ENCODE results near the gene KATNAL1.

KATNAL1 gene

DNA sequence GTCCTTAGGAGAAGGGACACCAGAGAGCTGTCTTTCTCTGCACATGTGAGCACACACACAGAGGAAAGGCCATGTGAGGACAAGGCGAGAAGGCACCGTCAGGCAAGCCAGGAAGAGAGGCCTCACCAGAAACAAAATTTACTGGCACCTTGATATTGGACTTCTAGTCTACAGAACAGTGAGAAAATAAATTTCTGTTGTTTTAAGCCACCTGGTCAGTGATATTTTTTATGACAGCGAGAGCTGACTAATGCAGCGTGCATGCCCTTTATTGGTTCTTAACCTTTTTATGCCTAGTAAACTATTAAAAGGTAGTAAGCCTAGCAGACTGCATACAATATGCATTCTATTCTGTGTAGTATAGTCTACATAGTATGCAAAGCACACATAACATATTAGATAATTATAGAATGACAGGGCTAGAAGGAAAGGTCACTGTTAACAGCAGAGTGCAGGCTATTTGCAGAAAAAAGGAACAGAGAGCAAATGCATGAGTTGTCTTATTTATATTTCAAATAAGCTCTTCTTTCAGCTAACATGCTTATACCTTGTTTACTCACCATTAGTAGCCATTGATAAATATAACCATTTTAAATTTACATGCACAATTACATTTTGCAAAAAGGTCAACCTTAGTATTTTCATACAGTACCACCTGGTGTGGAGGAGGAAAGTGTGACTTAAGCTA, 25.2 kb upstream of the KATNAL1 start:
- no peak for DNase-seq (ENCODE audit: low read depth)

DNA sequence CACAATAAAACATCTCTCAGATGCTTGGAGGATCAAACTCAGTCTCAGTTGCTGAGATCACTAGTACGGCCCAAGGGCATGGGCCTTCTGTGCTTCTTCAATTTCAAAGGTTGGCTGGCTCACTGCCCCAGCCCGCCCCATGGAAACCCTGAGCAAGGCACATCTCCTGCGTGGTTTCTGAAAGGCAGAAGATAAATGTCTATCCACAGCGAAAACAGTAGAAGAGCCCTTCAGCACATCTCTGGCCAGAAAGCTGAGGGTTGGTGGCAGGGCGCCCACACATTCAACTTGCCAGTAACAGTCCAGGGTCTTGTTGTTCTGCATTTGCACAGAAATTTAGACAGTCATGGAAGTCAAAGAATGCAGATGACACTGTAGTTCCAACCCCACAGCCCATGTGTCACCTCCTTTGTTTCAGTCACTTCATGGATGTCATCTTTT, 24.0 kb upstream of the KATNAL1 start:
- no peak for DNase-seq (ENCODE audit: low read depth)

DNA sequence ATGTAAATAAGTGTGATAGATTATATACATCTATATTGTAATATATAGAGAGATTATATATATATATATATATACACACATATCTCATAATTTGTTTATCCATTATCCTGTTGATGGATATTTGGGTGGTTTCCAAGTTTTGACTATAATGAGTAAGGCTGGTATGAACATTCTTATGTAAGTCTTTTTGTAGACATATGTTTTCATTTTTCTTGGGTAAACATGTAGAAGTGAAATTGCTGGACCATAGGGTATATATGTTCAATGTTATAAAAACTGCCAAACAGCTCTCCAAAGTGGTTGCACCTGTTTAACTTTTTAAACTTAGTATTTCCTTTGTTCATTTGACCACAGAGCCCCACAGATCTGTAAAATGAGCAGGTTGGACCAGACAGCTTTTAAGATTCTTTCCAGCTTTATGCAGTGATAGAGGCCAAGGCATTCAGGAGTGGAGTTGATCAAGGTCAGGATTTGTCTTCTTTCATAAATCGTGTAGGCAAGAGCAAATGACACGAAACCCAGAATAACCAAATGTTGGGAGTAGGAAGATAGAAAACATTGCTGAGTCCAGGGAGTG, 21.7 kb upstream of the KATNAL1 start:
- no peak for DNase-seq (ENCODE audit: low read depth)

DNA sequence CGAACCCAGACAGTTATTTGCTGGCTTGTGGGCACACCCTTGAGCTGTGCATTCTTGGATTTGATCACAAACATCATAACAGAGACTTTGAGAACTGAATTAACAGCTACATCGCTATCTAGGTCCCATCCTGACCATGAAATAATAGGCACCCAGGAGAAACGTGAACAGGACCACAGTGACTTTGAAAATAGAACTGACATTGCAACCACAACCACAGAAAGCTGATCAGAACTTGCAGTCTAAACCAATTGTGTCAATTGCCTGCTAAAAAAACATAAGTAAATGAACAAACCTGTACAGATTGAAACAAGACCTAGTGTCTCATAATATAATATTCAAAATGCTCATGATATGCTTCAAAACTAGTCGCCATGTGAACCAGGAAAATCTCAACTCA, 18.3 kb upstream of the KATNAL1 start:
- DNase-seq (ENCODE audit: low read depth), result no peak

DNA sequence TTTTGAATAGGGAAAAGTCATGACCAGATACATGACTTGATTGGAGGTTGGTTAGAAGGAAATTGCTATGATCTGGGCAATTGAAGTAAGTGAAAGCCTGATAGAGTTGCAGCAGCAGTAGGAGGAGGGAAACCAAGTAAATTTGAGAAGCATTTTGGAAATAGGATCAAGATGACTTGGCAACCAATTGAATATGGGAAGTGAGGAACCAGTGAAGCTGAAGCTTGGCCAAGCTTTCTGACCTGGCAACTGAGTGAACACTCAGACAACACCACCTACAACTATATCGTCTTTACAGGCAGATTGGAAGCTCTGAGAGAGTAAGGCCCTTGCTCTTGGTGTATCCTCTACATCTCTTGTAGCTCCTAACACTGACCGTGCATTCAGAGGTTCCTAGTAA, 16.2 kb upstream of the KATNAL1 start:
- DNase-seq (ENCODE audit: low read depth), result no peak

DNA sequence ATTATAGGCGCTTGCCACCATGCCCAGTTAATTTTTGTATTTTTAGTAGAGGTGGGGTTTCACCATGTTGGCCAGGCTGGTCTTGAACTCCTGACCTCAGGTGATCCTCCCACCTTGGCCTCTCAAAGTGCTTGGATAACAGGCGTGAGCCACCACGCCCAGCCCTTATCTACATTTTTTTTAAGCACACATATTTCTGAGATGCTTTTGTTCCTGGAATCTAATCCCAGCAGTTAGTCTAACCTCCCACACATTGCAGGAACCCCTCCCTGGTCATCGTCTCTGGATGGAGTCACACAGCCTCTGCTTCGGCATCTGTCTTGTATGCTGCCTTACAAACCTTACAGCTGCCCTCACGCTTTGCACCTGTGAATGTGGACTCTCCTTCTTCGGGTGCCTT, 15.1 kb upstream of the KATNAL1 start:
- DNase-seq (ENCODE audit: low read depth), result no peak

DNA sequence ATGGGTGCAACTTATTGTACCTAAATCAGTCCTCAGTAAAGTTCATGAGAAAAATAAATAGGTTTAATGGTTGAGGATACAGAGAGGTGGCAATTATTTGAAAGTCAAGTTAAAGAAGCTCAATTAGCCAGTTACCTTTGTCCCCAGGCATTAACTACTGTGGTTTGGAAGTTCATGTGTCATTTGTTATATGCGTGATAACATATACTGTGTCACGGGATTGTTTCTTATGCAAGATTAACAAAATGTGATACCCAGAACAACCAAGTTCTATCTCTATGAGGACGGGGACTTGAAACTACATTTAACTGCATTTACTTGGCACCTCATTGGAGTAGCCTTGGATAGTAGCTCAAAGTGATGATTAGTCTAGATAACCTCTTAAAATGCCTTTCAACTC, 13.9 kb upstream of the KATNAL1 start:
- DNase-seq (ENCODE audit: low read depth), result no peak

DNA sequence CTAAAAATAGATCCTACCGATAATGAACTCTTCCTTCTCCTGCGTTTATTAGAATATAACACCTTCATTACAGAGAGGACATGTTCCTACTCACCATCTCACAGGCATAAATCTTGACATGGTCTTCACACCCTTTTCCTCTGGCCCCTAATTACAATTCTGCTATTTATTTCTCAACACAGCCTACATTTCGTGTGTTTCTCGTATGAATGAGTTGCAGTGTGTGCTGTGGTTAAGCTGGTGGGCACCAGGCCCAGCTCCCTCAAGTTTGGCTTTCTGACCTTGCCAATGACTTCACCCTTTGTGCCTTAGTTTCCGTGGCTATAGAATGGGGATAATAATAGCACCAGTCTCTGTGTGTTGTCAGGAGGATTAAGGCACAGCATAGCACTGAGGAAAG, 12.3 kb upstream of the KATNAL1 start:
- no peak for DNase-seq (ENCODE audit: low read depth)

DNA sequence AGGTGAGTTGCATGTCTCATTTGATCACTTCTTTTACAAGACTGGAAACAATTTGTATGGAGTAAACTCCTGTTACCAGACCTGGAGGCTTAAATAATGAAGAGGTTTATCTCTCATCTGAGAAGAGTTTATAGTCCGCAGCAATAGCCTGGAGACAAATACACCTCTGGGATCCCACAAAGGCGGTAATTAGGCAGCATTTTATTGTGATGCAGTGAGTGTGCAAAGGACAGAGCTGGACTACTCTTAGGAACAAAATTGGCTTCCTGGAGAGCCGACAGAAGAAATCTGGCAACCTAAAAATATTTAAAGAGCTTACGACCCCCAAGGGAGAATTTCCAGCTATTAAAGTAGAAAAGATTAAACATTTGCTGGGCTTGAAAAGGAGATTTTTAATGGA, 11.8 kb upstream of the KATNAL1 start:
- no peak for DNase-seq (ENCODE audit: low read depth)

DNA sequence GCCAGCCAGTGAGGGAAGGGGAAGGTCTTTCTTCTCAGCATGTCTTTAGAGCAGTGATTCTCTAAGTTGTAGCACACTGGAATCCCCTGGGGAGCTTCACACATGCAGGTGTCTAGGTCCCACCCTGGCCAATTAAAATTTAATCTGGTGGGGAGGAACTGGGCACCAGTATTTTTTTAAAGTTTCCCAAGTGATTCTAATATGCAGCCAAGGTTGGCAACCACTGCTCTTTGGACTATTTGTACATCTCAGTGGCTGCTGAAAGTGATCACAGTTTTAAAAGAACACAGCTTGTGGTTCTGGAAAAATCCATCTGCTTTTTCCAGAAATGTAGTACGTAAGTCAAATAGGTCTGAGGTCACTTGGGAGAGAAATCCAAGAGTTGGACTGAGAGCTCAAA, 10.7 kb upstream of the KATNAL1 start:
- no peak for DNase-seq (ENCODE audit: low read depth)

DNA sequence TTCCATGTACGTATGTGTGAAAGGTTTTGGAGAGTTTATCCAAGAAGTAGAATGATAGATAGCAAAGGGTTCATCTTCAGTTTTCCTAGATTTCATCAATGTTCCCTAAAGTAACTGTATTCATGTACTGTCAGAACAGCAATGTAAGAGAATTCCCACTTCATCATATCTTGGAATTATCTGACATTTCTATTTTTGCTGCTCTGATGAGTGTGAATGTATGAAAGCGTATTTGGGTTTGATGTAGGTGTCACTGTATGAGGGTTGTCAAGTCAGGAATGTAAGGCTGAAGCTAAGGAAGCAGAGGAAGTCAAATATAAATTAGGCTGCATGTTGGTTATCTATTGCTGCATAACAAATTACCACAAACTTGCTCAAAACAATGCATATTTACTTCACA, 7.2 kb upstream of the KATNAL1 start:
- DNase-seq (ENCODE audit: low read depth), result no peak

DNA sequence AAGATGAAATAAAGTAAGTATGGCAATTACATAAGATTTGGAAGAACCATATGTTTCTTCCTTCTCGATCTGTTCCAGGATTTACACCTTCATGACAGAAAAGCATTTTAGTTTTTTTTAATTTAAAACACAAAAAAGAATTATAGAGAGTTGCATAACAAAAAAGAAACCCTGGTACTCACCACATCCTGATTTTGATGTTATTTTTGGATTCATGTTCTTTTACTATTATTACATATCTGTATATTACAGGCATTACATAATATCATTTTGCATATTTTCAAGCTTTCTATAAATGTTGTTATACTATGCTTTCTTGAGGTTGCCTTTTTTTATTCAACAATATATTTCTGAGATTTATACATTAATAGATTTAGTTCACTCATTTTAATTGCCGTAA, 6.7 kb upstream of the KATNAL1 start:
- no peak for DNase-seq (ENCODE audit: low read depth)

DNA sequence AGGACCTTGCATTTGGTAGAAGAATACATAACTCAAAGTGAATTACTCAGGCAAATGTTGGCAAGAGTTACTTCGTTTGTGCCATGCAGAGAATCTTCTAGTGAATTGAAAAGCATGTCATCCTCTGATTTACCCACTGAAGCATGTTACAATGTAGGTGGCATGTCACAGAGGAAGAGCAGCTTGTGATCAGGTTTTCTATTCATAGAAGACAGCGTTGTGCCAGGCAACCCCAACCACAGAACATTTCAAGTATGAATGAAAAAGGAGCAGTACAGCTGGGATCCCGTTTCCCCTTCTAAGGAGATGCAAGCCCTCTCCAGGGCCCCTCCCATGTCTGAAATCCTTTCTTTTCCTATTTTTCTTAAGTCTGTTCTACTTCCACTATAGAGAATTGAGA, 6.0 kb upstream of the KATNAL1 start:
- DNase-seq (ENCODE audit: low read depth), result no peak

DNA sequence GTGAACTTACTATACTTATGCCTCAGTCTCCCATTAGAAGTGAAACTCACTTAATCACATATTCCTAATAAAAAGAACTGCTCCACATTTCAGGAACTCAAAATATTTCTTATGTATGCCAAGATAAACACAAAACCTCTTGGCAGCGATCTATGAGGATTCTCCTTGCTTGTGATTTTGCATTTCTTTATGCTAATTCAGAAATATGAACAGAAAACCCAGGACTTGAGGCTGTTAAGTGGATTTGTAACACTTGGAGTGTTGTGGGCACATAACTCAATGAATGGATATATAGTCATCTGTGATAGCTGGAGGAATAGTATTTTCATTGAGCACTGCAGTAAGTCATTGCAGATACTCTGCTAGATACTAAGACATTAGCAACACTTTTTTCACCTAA, 5.6 kb upstream of the KATNAL1 start:
- DNase-seq (ENCODE audit: low read depth), result no peak

DNA sequence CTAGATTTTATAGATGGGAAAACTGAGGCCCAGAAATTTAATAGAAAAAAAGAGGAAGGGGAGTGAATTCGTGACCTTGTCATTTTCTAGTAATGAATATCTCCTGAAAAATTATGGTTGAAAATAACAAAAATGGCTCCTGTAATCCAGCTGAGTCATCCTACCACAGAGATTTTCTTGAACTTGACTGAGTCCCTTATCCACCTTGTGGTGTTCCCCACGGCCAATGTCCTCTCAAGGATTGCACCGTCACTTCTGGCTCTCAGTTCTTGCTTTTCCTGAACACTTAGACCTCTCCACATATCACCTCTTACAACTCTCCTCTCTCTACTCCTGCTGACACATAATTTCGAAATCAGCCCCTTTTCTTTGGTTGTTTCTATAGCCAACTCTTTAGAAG, 1.2 kb upstream of the KATNAL1 start:
- no peak for DNase-seq (ENCODE audit: low read depth)

DNA sequence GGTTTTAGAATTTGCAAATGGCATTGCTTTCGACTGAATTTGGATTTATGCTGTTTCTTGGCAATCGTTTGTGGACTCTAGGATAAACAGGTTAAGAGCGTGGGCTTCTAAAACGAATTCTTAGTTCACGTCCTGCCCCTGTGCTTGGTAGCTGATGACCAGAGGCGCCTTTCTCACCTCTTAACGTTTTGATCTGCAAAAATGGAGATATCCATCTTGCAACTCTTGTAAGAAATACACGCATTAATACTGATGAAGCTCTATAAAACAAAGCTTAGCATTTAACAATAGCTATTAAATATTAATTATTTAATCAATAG, 580 bp upstream of the KATNAL1 start:
- DNase-seq (ENCODE audit: low read depth), result no peak

DNA sequence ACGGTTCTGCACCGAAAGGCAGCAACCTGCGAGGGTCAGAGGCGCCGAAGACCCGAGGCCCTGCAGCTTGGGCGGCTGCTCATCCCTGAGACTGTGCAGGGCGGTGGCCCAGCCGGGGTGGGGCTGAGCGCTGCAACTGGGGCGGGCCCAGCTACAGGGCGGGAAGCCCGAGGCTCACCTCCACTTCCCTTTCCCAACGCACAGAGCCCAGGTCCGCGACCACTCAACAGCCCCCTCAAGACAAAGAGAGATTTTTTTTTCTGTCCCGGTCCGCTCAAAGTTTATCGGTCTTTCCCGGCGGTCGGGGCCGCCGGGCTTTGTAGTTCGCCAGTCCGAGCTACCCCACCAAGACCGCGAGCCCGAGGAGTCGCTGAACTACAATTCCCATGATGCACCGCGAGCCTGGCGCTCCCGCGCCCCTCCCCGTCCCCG, 573 bp downstream of the KATNAL1 start:
- peak; percentile 85 for DNase-seq (ENCODE audit: low read depth)

DNA sequence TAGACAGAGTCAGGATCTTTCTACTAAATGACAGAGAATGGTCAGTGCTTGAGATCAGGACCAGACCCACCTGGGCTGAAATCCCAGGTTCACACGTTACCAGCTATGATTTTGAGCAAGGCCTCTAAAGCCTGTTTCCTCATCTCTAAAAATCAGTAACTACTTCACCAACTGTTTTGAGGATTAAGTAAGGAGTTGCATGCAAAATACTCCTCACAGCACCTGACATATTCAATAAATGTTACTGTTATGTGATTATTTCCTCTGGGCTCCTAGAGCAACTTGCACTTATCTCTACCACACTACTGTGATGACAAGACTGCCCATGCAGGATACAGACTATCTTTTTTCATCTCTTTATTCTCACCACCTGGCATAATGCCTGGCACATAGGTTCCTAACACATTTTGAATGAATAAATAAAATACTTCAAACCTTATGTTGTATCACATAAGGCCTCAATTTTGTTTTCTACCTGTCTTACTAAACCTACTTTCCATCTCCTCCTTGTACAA, 1.8 kb downstream of the KATNAL1 start:
- no peak for DNase-seq (ENCODE audit: low read depth)

DNA sequence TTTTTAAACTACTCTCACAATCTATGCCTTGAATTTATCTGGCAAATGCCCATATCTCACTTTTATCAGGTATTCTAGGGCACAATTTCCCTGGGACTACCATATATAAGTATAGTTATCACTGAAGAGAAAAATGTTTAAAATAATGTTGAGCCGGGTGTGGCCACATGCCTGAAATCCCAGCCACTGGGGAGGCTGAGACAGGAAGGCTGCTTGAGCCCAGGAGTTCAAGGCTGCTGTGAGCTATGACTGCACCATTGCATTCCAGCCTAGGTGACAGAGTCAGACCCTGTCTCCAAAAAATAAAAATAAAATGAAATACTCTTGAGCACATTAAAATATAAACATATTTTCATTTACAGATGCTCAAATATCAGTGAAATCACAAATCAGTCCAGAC, 4.1 kb downstream of the KATNAL1 start:
- no peak for DNase-seq (ENCODE audit: low read depth)

DNA sequence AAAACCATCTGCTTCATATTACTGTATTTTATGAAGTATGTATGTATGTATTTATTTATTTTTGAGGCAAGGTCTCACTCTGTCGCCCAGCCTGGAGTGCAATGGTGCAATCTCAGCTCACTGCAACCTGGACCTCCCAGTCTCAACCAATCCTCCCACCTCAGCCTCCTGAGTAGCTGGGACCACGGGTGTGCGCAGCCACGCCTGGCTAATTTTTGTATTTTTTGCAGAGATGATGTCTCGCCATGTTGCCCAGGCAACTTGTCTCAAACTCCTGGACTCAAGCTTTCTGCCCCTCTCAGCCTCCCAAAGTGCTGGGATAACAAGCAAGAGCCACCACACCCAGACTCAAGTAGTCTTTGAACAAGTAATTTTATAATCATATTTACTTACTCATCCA, 5.5 kb downstream of the KATNAL1 start:
- no peak for DNase-seq (ENCODE audit: low read depth)

DNA sequence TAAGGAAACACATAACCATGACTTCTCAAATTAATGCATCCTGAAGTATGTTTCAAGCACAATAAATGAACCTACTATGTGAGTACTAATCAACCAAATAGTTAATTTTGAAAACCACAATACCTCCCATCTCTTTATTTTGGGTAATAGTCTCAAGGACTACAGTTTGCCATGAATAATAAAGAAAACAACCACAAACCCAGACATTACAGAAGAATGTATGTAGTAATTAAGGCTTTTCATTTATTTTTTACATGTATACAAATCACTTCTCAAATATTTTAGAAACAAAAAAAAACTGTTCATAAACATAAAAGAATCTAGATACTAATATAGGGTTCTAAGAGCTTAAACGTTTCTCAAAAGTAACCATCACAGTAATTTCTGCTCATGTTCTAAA, 6.8 kb downstream of the KATNAL1 start:
- no peak for DNase-seq (ENCODE audit: low read depth)

DNA sequence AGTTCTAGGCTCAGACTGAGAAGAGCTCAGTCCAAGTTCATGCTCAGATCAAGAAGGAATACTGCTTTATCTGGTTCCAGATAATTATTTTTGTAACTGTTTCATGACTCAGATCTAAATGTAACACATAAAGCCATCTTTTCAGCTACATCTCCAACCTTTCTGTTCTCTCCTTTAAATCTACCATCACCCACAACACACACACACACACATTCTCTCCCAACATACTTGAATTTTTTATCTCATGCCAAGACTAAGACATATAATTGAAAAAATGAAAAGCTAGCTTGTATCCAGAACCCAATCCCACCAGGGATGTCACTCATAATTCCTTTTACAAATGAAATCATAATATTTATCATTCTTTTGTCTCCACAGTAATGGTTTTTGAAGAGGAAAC, 7.6 kb downstream of the KATNAL1 start:
- no peak for DNase-seq (ENCODE audit: low read depth)

DNA sequence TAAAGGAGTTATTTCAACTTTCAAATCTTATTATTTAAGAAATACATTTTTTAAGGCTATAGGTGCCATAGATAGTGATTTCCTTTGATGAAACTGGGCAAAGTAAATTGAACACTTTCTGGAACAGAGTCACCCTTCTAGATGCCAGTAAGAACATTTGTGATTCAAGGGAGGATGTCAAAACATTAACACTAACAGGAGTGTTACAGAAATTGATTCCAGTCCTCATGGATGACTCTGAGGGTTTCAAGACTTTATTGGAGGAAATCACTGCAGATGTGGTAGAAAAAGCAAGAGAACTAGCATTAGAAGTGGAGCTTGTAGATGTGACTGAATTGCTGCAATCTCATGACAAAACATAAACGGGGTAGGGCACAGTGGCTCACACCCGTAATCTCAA, 12.2 kb downstream of the KATNAL1 start:
- no peak for DNase-seq (ENCODE audit: low read depth)

DNA sequence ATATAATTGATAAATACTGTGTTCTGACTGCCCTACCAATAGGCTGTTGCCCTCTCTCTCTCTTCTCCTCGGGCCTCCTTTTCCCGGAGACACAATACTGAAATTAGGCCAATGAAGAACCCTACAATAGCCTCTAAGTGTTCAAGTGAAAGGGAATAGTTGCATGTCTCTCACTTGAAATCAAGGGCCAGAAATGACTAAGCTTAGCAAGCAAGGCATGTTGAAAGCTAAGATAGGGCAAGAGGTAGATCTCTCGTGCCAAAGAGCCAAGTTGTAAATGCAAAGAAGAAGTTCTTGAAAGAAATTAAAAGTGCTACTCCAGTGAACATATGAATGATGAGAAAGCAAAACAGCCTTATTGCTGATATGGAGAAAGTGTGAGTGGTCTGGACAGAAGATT, 13.3 kb downstream of the KATNAL1 start:
- DNase-seq (ENCODE audit: low read depth), result no peak

All from activated T-helper 9 cell treated with anti-CD3 and anti-CD28 coated beads, Interleukin-2, amount 50 U/mL, for 16 hours (primary cell).